Liver (tissue), 3 donors: Measurements from ENCODE around the gene UPK3BL1.
"Not testable (repeated sequence)": the region's sequence is repeated elsewhere in the genome, so short reads cannot be mapped to it uniquely, and the experiment has no call there.

Experiments used
- CTCF ChIP-seq: fragments of 150-350 bp; IDR thresholded peaks from 2 replicates; pipeline ENCODE4 v1.5.1; 2017; ENCODE audit warnings: improper control_type of control experiment, low read depth, low read length; ENCODE audit not compliant: missing input control
- EGR1 ChIP-seq, 2 donors: IDR thresholded peaks; 2 replicates each; pipeline ENCODE4 v1.6.1; 2016 to 2018; ENCODE audit warnings: antibody characterized with exemption in 2 of 2, low read depth in 2 of 2
- FOXA1 ChIP-seq: IDR thresholded peaks from 2 replicates; pipeline ENCODE4 v1.6.1; 2016; ENCODE audit warnings: antibody characterized with exemption
- GABPA ChIP-seq, 2 donors: IDR thresholded peaks in 1 of 2; conservative IDR thresholded peaks in 1 of 2; 2 replicates each; pipeline ENCODE4 v1.6.1; 2016; ENCODE audit warnings: antibody characterized with exemption in 2 of 2, mild to moderate bottlenecking in 1 of 2, moderate library complexity in 1 of 2
- JUND ChIP-seq, 2 donors: IDR thresholded peaks; 2 replicates each; pipeline ENCODE4 v1.6.1; 2016; ENCODE audit warnings: antibody characterized with exemption in 2 of 2
- SP1 ChIP-seq: IDR thresholded peaks from 2 replicates; pipeline ENCODE4 v1.6.1; 2018; ENCODE audit warnings: antibody characterized with exemption, mild to moderate bottlenecking
- TAF1 ChIP-seq: conservative IDR thresholded peaks from 2 replicates; pipeline ENCODE4 v1.6.1; 2016; ENCODE audit warnings: antibody characterized with exemption, mild to moderate bottlenecking
- YY1 ChIP-seq: IDR thresholded peaks from 2 replicates; pipeline ENCODE4 v1.6.1; 2016; ENCODE audit warnings: antibody characterized with exemption, mild to moderate bottlenecking
- donor health status: healthy.
- donor health status: healthy.

DNA sequence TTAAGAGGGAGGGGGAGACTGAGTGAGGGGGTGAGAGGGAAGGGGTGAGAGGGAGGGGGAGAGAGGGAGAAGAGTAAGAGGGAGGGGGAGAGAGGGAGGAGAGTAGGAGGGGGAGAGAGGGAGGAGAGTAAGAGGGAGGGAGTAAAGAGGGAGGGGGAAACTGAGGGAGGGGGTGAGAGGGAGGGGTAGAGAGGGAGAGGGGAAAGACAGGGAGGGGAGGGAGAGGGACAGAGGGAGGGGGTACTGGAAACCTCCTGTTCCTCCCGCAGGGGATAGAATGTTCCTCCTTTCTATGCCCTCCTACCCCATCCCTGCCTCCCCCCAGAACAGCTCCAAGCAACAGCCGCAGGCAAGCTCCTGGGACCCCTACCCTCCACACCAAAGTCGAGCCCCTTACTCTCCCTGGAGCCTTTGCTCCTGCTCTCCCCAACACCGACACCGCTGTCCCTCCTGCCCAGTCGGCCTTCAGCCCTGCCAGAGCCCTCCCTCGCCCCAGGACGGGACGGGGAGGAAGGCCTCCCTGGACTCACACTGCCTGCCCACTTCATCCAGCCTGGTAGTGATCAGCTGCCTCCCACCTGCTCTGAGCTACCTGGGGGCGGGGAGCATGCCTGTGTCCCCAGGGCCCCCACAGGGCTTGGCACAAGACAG lies 30.8 kb downstream of the UPK3BL1 start:
- not testable (repeated sequence) for TF ChIP-seq GABPA (IDR thresholded peaks at IDR 0.05 in 1 of 2, conservative IDR thresholded peaks at IDR 0.05 in 1 of 2); CTCF; FOXA1; YY1; SP1; TAF1; EGR1 (IDR thresholded peaks at IDR 0.05; ENCODE audit: low read depth in 2 of 2); JUND (IDR thresholded peaks at IDR 0.05)
